Neutrophil (primary cell): ENCODE data around the gene PMVK.

ENCODE experiments used
- H3K27ac ChIP-seq: fragments of 200-600 bp; sonication (generic); 2 replicates; pipeline ENCODE4 v1.5.1; 2016; ENCODE audit warnings: mild to moderate bottlenecking, moderate library complexity
- H3K27me3 ChIP-seq: fragments of 200-600 bp; sonication (generic); 2 replicates; pipeline ENCODE4 v1.6.0; 2016; ENCODE audit warnings: mild to moderate bottlenecking
- H3K36me3 ChIP-seq: fragments of 200-600 bp; sonication (generic); 2 replicates; pipeline ENCODE4 v1.5.1; 2017
- H3K4me1 ChIP-seq, 2 experiments: fragments of 200-600 bp in 1 of 2; sonication (generic) in 1 of 2; 1 replicate in 1 of 2; 2 replicates in 1 of 2; pipeline versions ENCODE4 v1.5.1 to v1.6.1; 2013 to 2016; ENCODE audit warnings: low read depth in 1 of 2, low read length in 1 of 2, mild to moderate bottlenecking in 1 of 2, moderate library complexity in 1 of 2; ENCODE audit not compliant: control insufficient read depth in 1 of 2, insufficient read depth in 1 of 2
- H3K4me3 ChIP-seq, 2 experiments: fragments of 200-600 bp in 1 of 2; sonication (generic) in 1 of 2; 1 replicate in 1 of 2; 2 replicates in 1 of 2; pipeline ENCODE4 v1.5.1; 2013 to 2016; ENCODE audit warnings: low read depth in 1 of 2, low read length in 1 of 2, mild to moderate bottlenecking in 1 of 2, moderate library complexity in 1 of 2
- H3K9me3 ChIP-seq: fragments of 200-600 bp; sonication (generic); 2 replicates; pipeline ENCODE4 v1.5.1; 2016
- CTCF ChIP-seq: fragments of 200-600 bp; sonication (generic); IDR thresholded peaks from 2 replicates; pipeline ENCODE4 v1.5.1; 2016; ENCODE audit warnings: antibody characterized with exemption

Gene PMVK

GRCh38 chr1:154951901-154952657, 15.6 kb upstream of the PMVK start:
- no peaks in the 10 kb centered on the region for H3K9me3 ChIP-seq
- peak overlapping the region; percentile 38 for H3K27ac ChIP-seq
- peaks cover 43 to 51% of the 10 kb centered on the region in 2 experiments for H3K4me1 ChIP-seq
- peaks cover 46% of the 10 kb centered on the region for H3K36me3 ChIP-seq
- no peaks in the 10 kb centered on the region for H3K27me3 ChIP-seq
- no peak overlapping the region for H3K4me3 ChIP-seq
- TF ChIP-seq CTCF: no peak

GRCh38 chr1:154948079-154948478, 11.6 kb upstream of the PMVK start:
- Histone ChIP-seq H3K9me3 (no peaks in the 10 kb centered on the region), H3K4me3 (no peak overlapping the region), H3K27ac (no peak overlapping the region), H3K36me3 (peaks cover 75% of the 10 kb centered on the region), H3K4me1 (peaks cover 24 to 31% of the 10 kb centered on the region in 2 experiments), H3K27me3 (no peaks in the 10 kb centered on the region)
- TF ChIP-seq CTCF: no peak

GRCh38 chr1:154945962-154946850, 9.7 kb upstream of the PMVK start:
- H3K27me3 ChIP-seq: no peaks in the 10 kb centered on the region
- H3K27ac ChIP-seq: no peak overlapping the region
- no peaks in the 10 kb centered on the region for H3K9me3 ChIP-seq
- no peak for TF ChIP-seq CTCF
- H3K36me3 ChIP-seq: peaks cover 68% of the 10 kb centered on the region
- no peak overlapping the region for H3K4me3 ChIP-seq
- peaks cover 25 to 28% of the 10 kb centered on the region in 2 experiments for H3K4me1 ChIP-seq

DNA sequence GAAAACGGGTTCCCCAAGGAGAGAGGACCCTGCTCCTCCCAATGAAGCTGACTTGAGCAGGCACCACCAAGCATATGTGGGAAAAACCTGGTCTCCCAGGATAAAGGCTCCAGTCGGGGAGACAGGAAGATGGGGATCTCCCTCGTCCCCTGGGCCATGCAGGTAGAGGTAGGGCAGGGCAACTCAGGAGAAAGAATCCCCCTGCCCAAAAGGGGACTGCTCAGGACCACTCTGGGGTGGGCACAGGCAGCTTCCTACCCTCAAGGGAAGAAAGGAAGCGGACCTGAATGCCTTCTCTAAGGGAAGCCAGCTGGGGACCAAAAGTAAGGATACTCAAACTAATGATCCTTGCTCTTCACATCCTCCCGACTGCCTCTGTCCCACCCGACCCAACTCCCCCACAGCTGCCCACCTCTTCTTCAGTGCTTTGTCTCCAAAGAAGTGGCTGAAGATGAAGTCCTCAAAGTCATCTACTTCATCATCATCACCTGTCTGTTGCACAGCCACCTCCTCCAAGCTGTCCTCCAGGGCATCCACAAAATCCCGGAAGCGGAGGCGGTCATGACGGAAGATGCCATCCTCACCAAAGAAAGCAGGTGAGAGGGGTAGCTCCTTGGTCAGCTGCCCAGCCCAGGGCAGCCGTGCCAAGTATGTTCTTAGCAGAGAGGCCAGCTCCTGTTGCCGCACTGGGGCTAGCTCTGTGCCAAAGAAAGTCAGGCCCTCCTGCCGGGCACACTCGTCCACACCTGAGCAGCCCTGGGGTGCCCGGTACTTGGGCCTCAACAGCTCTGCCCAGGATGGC, 8.8 kb upstream of the PMVK start:
- H3K4me1 ChIP-seq: peaks cover 25 to 28% of the 10 kb centered on the region in 2 experiments

More for the DNA sequence above, 8.8 kb upstream of the PMVK start:
- TF ChIP-seq CTCF: no peak
- Histone ChIP-seq H3K27ac (peak overlapping the region; percentile 77), H3K9me3 (no peaks in the 10 kb centered on the region), H3K4me3 (no peak overlapping the region), H3K27me3 (no peaks in the 10 kb centered on the region), H3K36me3 (peaks cover 60% of the 10 kb centered on the region)
